ENCODE data around the gene ABI1. TPM values are rescaled to one million over a fixed set of nuclear protein-coding genes. Genes with fewer than 3 reads are reported as not detected.

The ABI1 gene
- total RNA-seq, 2 experiments from 2014 or later: 62.4 to 76.9 TPM

- H3K9me3 ChIP-seq (ENCODE audit: low read length): no peaks in the 10 kb centered on the region
- no peak overlapping the region for H2AFZ ChIP-seq (ENCODE audit: low read length)
- CTCF ChIA-PET (ENCODE audit: unreplicated experiment): no interaction called here
- no peak overlapping the region for H3K4me3 ChIP-seq (ENCODE audit: low read depth, low read length, poor library complexity, severe bottlenecking)
- H3K27ac ChIP-seq (ENCODE audit: low read depth, low read length, poor library complexity, severe bottlenecking): no peak overlapping the region
- H3K4me1 ChIP-seq (ENCODE audit: insufficient read depth, low read length, poor library complexity, severe bottlenecking): peaks cover 9% of the 10 kb centered on the region
- peaks cover 99% of the 10 kb centered on the region for H3K36me3 ChIP-seq (ENCODE audit: insufficient read depth, low read length)
- TSS peak; percentile 28 for BruUV-seq (replicated peaks)
- POLR2A ChIA-PET: interaction anchor here (1.1 kb wide), 1 partner anchor 12 kb away, joined by 6 read pairs; no protein-coding TSS in a partner anchor
- H4K20me1 ChIP-seq (ENCODE audit: insufficient read depth, low read length): no peaks in the 10 kb centered on the region
- DNase-seq (ENCODE audit: low spot score): no peak
- H3K9me2 ChIP-seq (ENCODE audit: insufficient read depth, low read length): no peaks in the 10 kb centered on the region
- no peak overlapping the region for H3K4me2 ChIP-seq (ENCODE audit: low read length)
- H3K79me2 ChIP-seq (ENCODE audit: insufficient read depth, low read depth, low read length): 0 out of 2 replicates have a peak, but pooled peaks cover under 1% of the 10 kb centered on the region
- intact Hi-C loops (cut with micrococcal nuclease; ENCODE audit: unreplicated experiment): no loop called here
- no peak for TF ChIP-seq CTCF (conservative IDR thresholded peaks at IDR 0.05; ENCODE audit: low read length)
- TF ChIP-seq EZH2phosphoT487 (IDR thresholded peaks at IDR 0.05; ENCODE audit: borderline replicate concordance, low read depth, low read length): no peak
Measured at GRCh38 chr10:26743841-26744240, 116.9 kb downstream of the ABI1 start.

GRCh38 chr10:26743091-26743490 lies 117.7 kb downstream of the ABI1 start:
- H2AFZ ChIP-seq (ENCODE audit: low read length): no peak overlapping the region
- no peaks in the 10 kb centered on the region for H3K9me3 ChIP-seq (ENCODE audit: low read length)
- H3K4me1 ChIP-seq (ENCODE audit: insufficient read depth, low read length, poor library complexity, severe bottlenecking): peaks cover 17% of the 10 kb centered on the region
- intact Hi-C loops (cut with micrococcal nuclease; ENCODE audit: unreplicated experiment): no loop called here
- H3K36me3 ChIP-seq (ENCODE audit: insufficient read depth, low read length): peaks cover 99% of the 10 kb centered on the region
- CTCF ChIA-PET (ENCODE audit: unreplicated experiment): no interaction called here
- no peak overlapping the region for H3K27ac ChIP-seq (ENCODE audit: low read depth, low read length, poor library complexity, severe bottlenecking)
- DNase-seq (ENCODE audit: low spot score): no peak
- no peak for TF ChIP-seq EZH2phosphoT487 (IDR thresholded peaks at IDR 0.05; ENCODE audit: borderline replicate concordance, low read depth, low read length)
- TF ChIP-seq CTCF (conservative IDR thresholded peaks at IDR 0.05; ENCODE audit: low read length): no peak
- POLR2A ChIA-PET: interaction anchor here (1.1 kb wide), 1 partner anchor 12 kb away, joined by 6 read pairs; no protein-coding TSS in a partner anchor
- H3K4me2 ChIP-seq (ENCODE audit: low read length): no peak overlapping the region
- H3K79me2 ChIP-seq (ENCODE audit: insufficient read depth, low read depth, low read length): no peaks in the 10 kb centered on the region
- no peaks in the 10 kb centered on the region for H3K9me2 ChIP-seq (ENCODE audit: insufficient read depth, low read length)
- no peaks in the 10 kb centered on the region for H4K20me1 ChIP-seq (ENCODE audit: insufficient read depth, low read length)
- no peak overlapping the region for H3K4me3 ChIP-seq (ENCODE audit: low read depth, low read length, poor library complexity, severe bottlenecking)
- no TSS peak for BruUV-seq (replicated peaks)

- H3K4me2 ChIP-seq (ENCODE audit: low read length): no peak overlapping the region
- H3K36me3 ChIP-seq (ENCODE audit: insufficient read depth, low read length): peaks cover 98% of the 10 kb centered on the region
- H3K4me3 ChIP-seq (ENCODE audit: low read depth, low read length, poor library complexity, severe bottlenecking): no peak overlapping the region
- peaks cover 30% of the 10 kb centered on the region for H3K4me1 ChIP-seq (ENCODE audit: insufficient read depth, low read length, poor library complexity, severe bottlenecking)
- peak; percentile 19 for DNase-seq (ENCODE audit: low spot score)
- ChIA-PET CTCF (ENCODE audit: unreplicated experiment) (no interaction called here), POLR2A (interaction anchor here (0.5 kb wide), 1 partner anchor 41 kb away, joined by 4 read pairs; no protein-coding TSS in a partner anchor)
- no peak overlapping the region for H3K27ac ChIP-seq (ENCODE audit: low read depth, low read length, poor library complexity, severe bottlenecking)
- BruUV-seq (replicated peaks): no TSS peak
- no peaks in the 10 kb centered on the region for H3K79me2 ChIP-seq (ENCODE audit: insufficient read depth, low read depth, low read length)
- no peaks in the 10 kb centered on the region for H3K9me2 ChIP-seq (ENCODE audit: insufficient read depth, low read length)
- no peaks in the 10 kb centered on the region for H4K20me1 ChIP-seq (ENCODE audit: insufficient read depth, low read length)
- no peak overlapping the region for H2AFZ ChIP-seq (ENCODE audit: low read length)
- intact Hi-C loops (cut with micrococcal nuclease; ENCODE audit: unreplicated experiment): loop anchor here (2.0 kb wide), 1 partner anchor 109 kb away; no protein-coding TSS in a partner anchor
- TF ChIP-seq CTCF (conservative IDR thresholded peaks at IDR 0.05; ENCODE audit: low read length): no peak
- no peak for TF ChIP-seq EZH2phosphoT487 (IDR thresholded peaks at IDR 0.05; ENCODE audit: borderline replicate concordance, low read depth, low read length)
- H3K9me3 ChIP-seq (ENCODE audit: low read length): no peaks in the 10 kb centered on the region
Measured at GRCh38 chr10:26741368-26741767, 119.4 kb downstream of the ABI1 start.

Data from OCI-LY7 (cell line).